WTC11 (cell line): ENCODE measurements around the gene SH3BGR. TPM values are rescaled to one million over a fixed set of nuclear protein-coding genes. Genes with fewer than 3 reads are reported as not detected.

Experiments
- ATAC-seq: fragments of 200-7000 bp; cut with Tn5 transposase; 2 replicates; pipeline ENCODE4 v1.10.0; 2021; ENCODE audit warnings: mild to moderate bottlenecking, moderate library complexity
- CTCF ChIA-PET: fragments of 300-600 bp; sonication (Branson Sonifier 250); formaldehyde crosslinking; loops from one replicate; lab custom pipeline; 2021; ENCODE audit warnings: antibody characterized with exemption; lab: Charles Lee
- POLR2A ChIA-PET: fragments of 350-600 bp; sonication (Branson Sonifier 250); formaldehyde crosslinking; loops from one replicate; lab custom pipeline; 2021; ENCODE audit warnings: antibody characterized with exemption; lab: Charles Lee
- DNase-seq: peaks from one replicate; pipeline ENCODE4 v3.0.0; 2021; ENCODE audit warnings: low spot score
- H3K27ac Mint-ChIP-seq: 2 replicates; pipeline ENCODE4 v1.8.0; 2021; ENCODE audit warnings: mixed read lengths
- H3K27me3 Mint-ChIP-seq: 2 replicates; pipeline ENCODE4 v1.8.0; 2021; ENCODE audit warnings: low read depth, mild to moderate bottlenecking, moderate library complexity, mixed read lengths
- H3K36me3 Mint-ChIP-seq: 2 replicates; pipeline ENCODE4 v1.8.0; 2021; ENCODE audit warnings: mixed read lengths
- H3K4me1 Mint-ChIP-seq: 2 replicates; pipeline ENCODE4 v1.8.0; 2022; ENCODE audit warnings: mixed read lengths
- H3K4me3 Mint-ChIP-seq: 2 replicates; pipeline ENCODE4 v1.8.0; 2021; ENCODE audit warnings: mild to moderate bottlenecking, moderate library complexity, mixed read lengths
- H3K9me3 Mint-ChIP-seq: 2 replicates; pipeline ENCODE4 v1.8.0; 2021; ENCODE audit warnings: mixed read lengths
- ATF1 ChIP-seq: sonication (generic); formaldehyde crosslinking; IDR thresholded peaks from 2 replicates; pipeline ENCODE4 v1.8.1; 2023; ENCODE audit warnings: mild to moderate bottlenecking, moderate library complexity, missing genetic modification reagents
- ATF3 ChIP-seq: sonication (generic); formaldehyde crosslinking; conservative IDR thresholded peaks from 2 replicates; pipeline ENCODE4 v1.8.1; 2022; ENCODE audit warnings: mild to moderate bottlenecking, missing genetic modification reagents
- ETV6 ChIP-seq: sonication (generic); formaldehyde crosslinking; IDR thresholded peaks from 2 replicates; pipeline ENCODE4 v1.8.1; 2022; ENCODE audit warnings: mild to moderate bottlenecking, missing genetic modification reagents
- FOXP1 ChIP-seq: sonication (generic); formaldehyde crosslinking; IDR thresholded peaks from 2 replicates; pipeline ENCODE4 v1.8.0; 2022; ENCODE audit warnings: missing genetic modification reagents, mild to moderate bottlenecking, moderate library complexity, borderline replicate concordance
- HMGA2 ChIP-seq: fragments of 250-450 bp; sonication (Bioruptor Pico); IDR thresholded peaks from 2 replicates; pipeline ENCODE4 v1.4.0; 2021; ENCODE audit warnings: mild to moderate bottlenecking, moderate library complexity
- JUN ChIP-seq: sonication (generic); formaldehyde crosslinking; IDR thresholded peaks from 2 replicates; pipeline ENCODE4 v1.8.0; 2023; ENCODE audit warnings: mild to moderate bottlenecking, missing genetic modification reagents
- KAT7 ChIP-seq: sonication (generic); formaldehyde crosslinking; IDR thresholded peaks from 2 replicates; pipeline ENCODE4 v1.8.1; 2023; ENCODE audit warnings: missing genetic modification reagents, mild to moderate bottlenecking, borderline replicate concordance
- NFE2L1 ChIP-seq: sonication (generic); formaldehyde crosslinking; IDR thresholded peaks from 2 replicates; pipeline ENCODE4 v1.8.1; 2023; ENCODE audit warnings: missing genetic modification reagents
- NR2C2 ChIP-seq: sonication (generic); formaldehyde crosslinking; IDR thresholded peaks from 2 replicates; pipeline ENCODE4 v1.8.0; 2022; ENCODE audit warnings: mild to moderate bottlenecking, missing genetic modification reagents
- NR3C1 ChIP-seq: sonication (generic); formaldehyde crosslinking; conservative IDR thresholded peaks from 2 replicates; pipeline ENCODE4 v1.8.1; 2023; ENCODE audit warnings: low read depth, mild to moderate bottlenecking, missing genetic modification reagents
- ZNF121 ChIP-seq: sonication (generic); formaldehyde crosslinking; IDR thresholded peaks from 2 replicates; pipeline ENCODE4 v1.8.0; 2023; ENCODE audit warnings: missing genetic modification reagents
- ZNF219 ChIP-seq: sonication (generic); formaldehyde crosslinking; IDR thresholded peaks from 2 replicates; pipeline ENCODE4 v1.8.0; 2023; ENCODE audit warnings: missing genetic modification reagents, mild to moderate bottlenecking, borderline replicate concordance
- total RNA-seq: library from RNA; stranded (reverse); gene quantifications from 3 replicates; pipeline ENCODE4 v1.2.3, GENCODE V29; 2021
- TF ChIP-seq, protein P1 (sequence below): sonication (generic); formaldehyde crosslinking; IDR thresholded peaks from 2 replicates; pipeline ENCODE4 v1.8.0; 2022; ENCODE audit warnings: missing genetic modification reagents
- TF ChIP-seq, protein P2 (sequence below): sonication (generic); formaldehyde crosslinking; IDR thresholded peaks from 2 replicates; pipeline ENCODE4 v1.8.0; 2022; ENCODE audit warnings: mild to moderate bottlenecking, missing genetic modification reagents
- TF ChIP-seq, protein P3 (sequence below): sonication (generic); formaldehyde crosslinking; IDR thresholded peaks from 2 replicates; pipeline ENCODE4 v1.8.0; 2022; ENCODE audit warnings: mild to moderate bottlenecking, missing genetic modification reagents
- TF ChIP-seq, protein P4 (sequence below): fragments of 250-450 bp; sonication (Bioruptor Pico); IDR thresholded peaks from 2 replicates; pipeline ENCODE4 v1.8.0; 2021; ENCODE audit warnings: mild to moderate bottlenecking
- TF ChIP-seq, protein P5 (sequence below): sonication (generic); formaldehyde crosslinking; IDR thresholded peaks from 2 replicates; pipeline ENCODE4 v1.8.0; 2023; ENCODE audit warnings: missing genetic modification reagents, mild to moderate bottlenecking, borderline replicate concordance

The SH3BGR gene
- total RNA-seq, 1 experiment from 2014 or later: 3.2 TPM

GRCh38 chr21:39483917-39484316 is 32.1 kb downstream of the SH3BGR start (continued):
- TF ChIP-seq NR2C2: no peak
- TF ChIP-seq, protein P1, sequence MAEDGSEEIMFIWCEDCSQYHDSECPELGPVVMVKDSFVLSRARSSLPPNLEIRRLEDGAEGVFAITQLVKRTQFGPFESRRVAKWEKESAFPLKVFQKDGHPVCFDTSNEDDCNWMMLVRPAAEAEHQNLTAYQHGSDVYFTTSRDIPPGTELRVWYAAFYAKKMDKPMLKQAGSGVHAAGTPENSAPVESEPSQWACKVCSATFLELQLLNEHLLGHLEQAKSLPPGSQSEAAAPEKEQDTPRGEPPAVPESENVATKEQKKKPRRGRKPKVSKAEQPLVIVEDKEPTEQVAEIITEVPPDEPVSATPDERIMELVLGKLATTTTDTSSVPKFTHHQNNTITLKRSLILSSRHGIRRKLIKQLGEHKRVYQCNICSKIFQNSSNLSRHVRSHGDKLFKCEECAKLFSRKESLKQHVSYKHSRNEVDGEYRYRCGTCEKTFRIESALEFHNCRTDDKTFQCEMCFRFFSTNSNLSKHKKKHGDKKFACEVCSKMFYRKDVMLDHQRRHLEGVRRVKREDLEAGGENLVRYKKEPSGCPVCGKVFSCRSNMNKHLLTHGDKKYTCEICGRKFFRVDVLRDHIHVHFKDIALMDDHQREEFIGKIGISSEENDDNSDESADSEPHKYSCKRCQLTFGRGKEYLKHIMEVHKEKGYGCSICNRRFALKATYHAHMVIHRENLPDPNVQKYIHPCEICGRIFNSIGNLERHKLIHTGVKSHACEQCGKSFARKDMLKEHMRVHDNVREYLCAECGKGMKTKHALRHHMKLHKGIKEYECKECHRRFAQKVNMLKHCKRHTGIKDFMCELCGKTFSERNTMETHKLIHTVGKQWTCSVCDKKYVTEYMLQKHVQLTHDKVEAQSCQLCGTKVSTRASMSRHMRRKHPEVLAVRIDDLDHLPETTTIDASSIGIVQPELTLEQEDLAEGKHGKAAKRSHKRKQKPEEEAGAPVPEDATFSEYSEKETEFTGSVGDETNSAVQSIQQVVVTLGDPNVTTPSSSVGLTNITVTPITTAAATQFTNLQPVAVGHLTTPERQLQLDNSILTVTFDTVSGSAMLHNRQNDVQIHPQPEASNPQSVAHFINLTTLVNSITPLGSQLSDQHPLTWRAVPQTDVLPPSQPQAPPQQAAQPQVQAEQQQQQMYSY (CRISPR knock-in tag): no peak
- TF ChIP-seq, protein P2, sequence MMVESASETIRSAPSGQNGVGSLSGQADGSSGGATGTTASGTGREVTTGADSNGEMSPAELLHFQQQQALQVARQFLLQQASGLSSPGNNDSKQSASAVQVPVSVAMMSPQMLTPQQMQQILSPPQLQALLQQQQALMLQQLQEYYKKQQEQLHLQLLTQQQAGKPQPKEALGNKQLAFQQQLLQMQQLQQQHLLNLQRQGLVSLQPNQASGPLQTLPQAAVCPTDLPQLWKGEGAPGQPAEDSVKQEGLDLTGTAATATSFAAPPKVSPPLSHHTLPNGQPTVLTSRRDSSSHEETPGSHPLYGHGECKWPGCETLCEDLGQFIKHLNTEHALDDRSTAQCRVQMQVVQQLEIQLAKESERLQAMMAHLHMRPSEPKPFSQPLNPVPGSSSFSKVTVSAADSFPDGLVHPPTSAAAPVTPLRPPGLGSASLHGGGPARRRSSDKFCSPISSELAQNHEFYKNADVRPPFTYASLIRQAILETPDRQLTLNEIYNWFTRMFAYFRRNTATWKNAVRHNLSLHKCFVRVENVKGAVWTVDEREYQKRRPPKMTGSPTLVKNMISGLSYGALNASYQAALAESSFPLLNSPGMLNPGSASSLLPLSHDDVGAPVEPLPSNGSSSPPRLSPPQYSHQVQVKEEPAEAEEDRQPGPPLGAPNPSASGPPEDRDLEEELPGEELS (CRISPR knock-in tag): no peak
- TF ChIP-seq, all 79 proteins: peak for 0

GRCh38 chr21:39484711-39485276 is 33.0 kb downstream of the SH3BGR start:
- H3K4me3 Mint-ChIP-seq: no peak overlapping the region
- no peaks in the 10 kb centered on the region for H3K36me3 Mint-ChIP-seq
- no peaks in the 10 kb centered on the region for H3K27me3 Mint-ChIP-seq
- H3K27ac Mint-ChIP-seq: no peak overlapping the region
- H3K9me3 Mint-ChIP-seq: peaks cover 3% of the 10 kb centered on the region; the same call in 1 of the 2 replicates
- CTCF ChIA-PET: no interaction called here
- TF ChIP-seq, protein P3, sequence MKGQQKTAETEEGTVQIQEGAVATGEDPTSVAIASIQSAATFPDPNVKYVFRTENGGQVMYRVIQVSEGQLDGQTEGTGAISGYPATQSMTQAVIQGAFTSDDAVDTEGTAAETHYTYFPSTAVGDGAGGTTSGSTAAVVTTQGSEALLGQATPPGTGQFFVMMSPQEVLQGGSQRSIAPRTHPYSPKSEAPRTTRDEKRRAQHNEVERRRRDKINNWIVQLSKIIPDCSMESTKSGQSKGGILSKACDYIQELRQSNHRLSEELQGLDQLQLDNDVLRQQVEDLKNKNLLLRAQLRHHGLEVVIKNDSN: no peak
- TF ChIP-seq KAT7 (CRISPR knock-in tag): no peak
- no peak for TF ChIP-seq FOXP1 (CRISPR knock-in tag)
- TF ChIP-seq ZNF121 (CRISPR knock-in tag): no peak
- TF ChIP-seq, protein P4, sequence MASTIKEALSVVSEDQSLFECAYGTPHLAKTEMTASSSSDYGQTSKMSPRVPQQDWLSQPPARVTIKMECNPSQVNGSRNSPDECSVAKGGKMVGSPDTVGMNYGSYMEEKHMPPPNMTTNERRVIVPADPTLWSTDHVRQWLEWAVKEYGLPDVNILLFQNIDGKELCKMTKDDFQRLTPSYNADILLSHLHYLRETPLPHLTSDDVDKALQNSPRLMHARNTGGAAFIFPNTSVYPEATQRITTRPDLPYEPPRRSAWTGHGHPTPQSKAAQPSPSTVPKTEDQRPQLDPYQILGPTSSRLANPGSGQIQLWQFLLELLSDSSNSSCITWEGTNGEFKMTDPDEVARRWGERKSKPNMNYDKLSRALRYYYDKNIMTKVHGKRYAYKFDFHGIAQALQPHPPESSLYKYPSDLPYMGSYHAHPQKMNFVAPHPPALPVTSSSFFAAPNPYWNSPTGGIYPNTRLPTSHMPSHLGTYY (CRISPR knock-in tag): no peak
- no peak for TF ChIP-seq ETV6 (CRISPR knock-in tag)
- no peak for TF ChIP-seq HMGA2
- no peak for TF ChIP-seq ZNF219 (CRISPR knock-in tag)
- TF ChIP-seq ATF1 (CRISPR knock-in tag): no peak
- TF ChIP-seq ATF3 (CRISPR knock-in tag): no peak
- no peak for TF ChIP-seq NFE2L1 (CRISPR knock-in tag)
- TF ChIP-seq, protein P5, sequence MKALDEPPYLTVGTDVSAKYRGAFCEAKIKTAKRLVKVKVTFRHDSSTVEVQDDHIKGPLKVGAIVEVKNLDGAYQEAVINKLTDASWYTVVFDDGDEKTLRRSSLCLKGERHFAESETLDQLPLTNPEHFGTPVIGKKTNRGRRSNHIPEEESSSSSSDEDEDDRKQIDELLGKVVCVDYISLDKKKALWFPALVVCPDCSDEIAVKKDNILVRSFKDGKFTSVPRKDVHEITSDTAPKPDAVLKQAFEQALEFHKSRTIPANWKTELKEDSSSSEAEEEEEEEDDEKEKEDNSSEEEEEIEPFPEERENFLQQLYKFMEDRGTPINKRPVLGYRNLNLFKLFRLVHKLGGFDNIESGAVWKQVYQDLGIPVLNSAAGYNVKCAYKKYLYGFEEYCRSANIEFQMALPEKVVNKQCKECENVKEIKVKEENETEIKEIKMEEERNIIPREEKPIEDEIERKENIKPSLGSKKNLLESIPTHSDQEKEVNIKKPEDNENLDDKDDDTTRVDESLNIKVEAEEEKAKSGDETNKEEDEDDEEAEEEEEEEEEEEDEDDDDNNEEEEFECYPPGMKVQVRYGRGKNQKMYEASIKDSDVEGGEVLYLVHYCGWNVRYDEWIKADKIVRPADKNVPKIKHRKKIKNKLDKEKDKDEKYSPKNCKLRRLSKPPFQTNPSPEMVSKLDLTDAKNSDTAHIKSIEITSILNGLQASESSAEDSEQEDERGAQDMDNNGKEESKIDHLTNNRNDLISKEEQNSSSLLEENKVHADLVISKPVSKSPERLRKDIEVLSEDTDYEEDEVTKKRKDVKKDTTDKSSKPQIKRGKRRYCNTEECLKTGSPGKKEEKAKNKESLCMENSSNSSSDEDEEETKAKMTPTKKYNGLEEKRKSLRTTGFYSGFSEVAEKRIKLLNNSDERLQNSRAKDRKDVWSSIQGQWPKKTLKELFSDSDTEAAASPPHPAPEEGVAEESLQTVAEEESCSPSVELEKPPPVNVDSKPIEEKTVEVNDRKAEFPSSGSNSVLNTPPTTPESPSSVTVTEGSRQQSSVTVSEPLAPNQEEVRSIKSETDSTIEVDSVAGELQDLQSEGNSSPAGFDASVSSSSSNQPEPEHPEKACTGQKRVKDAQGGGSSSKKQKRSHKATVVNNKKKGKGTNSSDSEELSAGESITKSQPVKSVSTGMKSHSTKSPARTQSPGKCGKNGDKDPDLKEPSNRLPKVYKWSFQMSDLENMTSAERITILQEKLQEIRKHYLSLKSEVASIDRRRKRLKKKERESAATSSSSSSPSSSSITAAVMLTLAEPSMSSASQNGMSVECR (CRISPR knock-in tag): no peak
- no peak for TF ChIP-seq NR3C1 (CRISPR knock-in tag)
- no peak for TF ChIP-seq JUN (CRISPR knock-in tag)
- POLR2A ChIA-PET: no interaction called here
- DNase-seq: no peak
- no peak for ATAC-seq
- H3K4me1 Mint-ChIP-seq: no peaks in the 10 kb centered on the region
